ENCODE data around the gene GRIA3. TPM values are rescaled to one million over a fixed set of nuclear protein-coding genes. Genes with fewer than 3 reads are reported as not detected.

GRIA3 gene
- polyA plus RNA-seq, 1 donor from 2014 or later: not detected

- H3K36me3 Mint-ChIP-seq: no peaks in the 10 kb centered on the region
Observed at GRCh38 chrX:123181233-123181914, 2.7 kb upstream of the GRIA3 start.

GRCh38 chrX:123184866-123185276 lies 793 bp downstream of the GRIA3 start:
- H3K36me3 Mint-ChIP-seq: no peaks in the 10 kb centered on the region
- H3K4me1 Mint-ChIP-seq: peaks cover 0 to 6% (median 1%) of the 10 kb centered on the region in 3 donors
- peak overlapping the region in 1 of 4 donors; percentile 47 for H3K4me3 Mint-ChIP-seq
- H3K27ac Mint-ChIP-seq: no peak overlapping the region
- H3K27me3 Mint-ChIP-seq: peaks cover 13% of the 10 kb centered on the region
- peaks cover 0 to 2% (median 0%) of the 10 kb centered on the region in 3 donors for H3K9me3 Mint-ChIP-seq

More at GRCh38 chrX:123181233-123181914, 2.7 kb upstream of the GRIA3 start:
- Mint-ChIP-seq H3K4me1 (peaks cover 0 to 6% (median 1%) of the 10 kb centered on the region in 3 donors), H3K27ac (no peak overlapping the region), H3K9me3 (peaks cover 0 to 2% (median 2%) of the 10 kb centered on the region in 3 donors), H3K4me3 (no peak overlapping the region), H3K27me3 (peaks cover 9% of the 10 kb centered on the region)

- H3K27me3 Mint-ChIP-seq: peaks cover 14% of the 10 kb centered on the region
- peak overlapping the region in 1 of 4 donors; percentile 13 for H3K4me3 Mint-ChIP-seq
Observed at GRCh38 chrX:123185721-123186120, 1.6 kb downstream of the GRIA3 start.

GRCh38 chrX:123186801-123187200 lies 2.7 kb downstream of the GRIA3 start:
- Mint-ChIP-seq H3K27ac (no peak overlapping the region), H3K27me3 (peaks cover 14% of the 10 kb centered on the region), H3K9me3 (peaks cover 0 to 2% (median 0%) of the 10 kb centered on the region in 3 donors), H3K4me1 (peaks cover 0 to 6% (median 1%) of the 10 kb centered on the region in 3 donors), H3K4me3 (no peak overlapping the region), H3K36me3 (no peaks in the 10 kb centered on the region)

More at GRCh38 chrX:123185721-123186120, 1.6 kb downstream of the GRIA3 start:
- H3K27ac Mint-ChIP-seq: no peak overlapping the region
- peaks cover 0 to 6% (median 1%) of the 10 kb centered on the region in 3 donors for H3K4me1 Mint-ChIP-seq
- peaks cover 0 to 2% (median 0%) of the 10 kb centered on the region in 3 donors for H3K9me3 Mint-ChIP-seq
- no peaks in the 10 kb centered on the region for H3K36me3 Mint-ChIP-seq

- Mint-ChIP-seq H3K4me3 (no peak overlapping the region), H3K27me3 (peaks cover 14% of the 10 kb centered on the region), H3K4me1 (peaks cover 0 to 6% (median 1%) of the 10 kb centered on the region in 3 donors), H3K27ac (no peak overlapping the region), H3K9me3 (no peaks in the 10 kb centered on the region), H3K36me3 (no peaks in the 10 kb centered on the region)
Observed at GRCh38 chrX:123188081-123188480, 4.0 kb downstream of the GRIA3 start.

- H3K4me3 Mint-ChIP-seq: no peak overlapping the region
- peaks cover 13% of the 10 kb centered on the region for H3K27me3 Mint-ChIP-seq
- no peaks in the 10 kb centered on the region for H3K9me3 Mint-ChIP-seq
- H3K4me1 Mint-ChIP-seq: peaks cover 0 to 6% (median 0%) of the 10 kb centered on the region in 3 donors
- peak overlapping the region in 1 of 3 donors; percentile 12 for H3K27ac Mint-ChIP-seq
- no peaks in the 10 kb centered on the region for H3K36me3 Mint-ChIP-seq
Observed at GRCh38 chrX:123189338-123189737, 5.3 kb downstream of the GRIA3 start.

- no peaks in the 10 kb centered on the region for H3K9me3 Mint-ChIP-seq
- no peaks in the 10 kb centered on the region for H3K36me3 Mint-ChIP-seq
- peaks cover 0 to 6% (median 0%) of the 10 kb centered on the region in 3 donors for H3K4me1 Mint-ChIP-seq
- H3K27ac Mint-ChIP-seq: no peak overlapping the region
- no peak overlapping the region for H3K4me3 Mint-ChIP-seq
- H3K27me3 Mint-ChIP-seq: peaks cover 13% of the 10 kb centered on the region
Observed at GRCh38 chrX:123190096-123190495, 6.0 kb downstream of the GRIA3 start.

GRCh38 chrX:123193101-123193500 lies 9.0 kb downstream of the GRIA3 start:
- H3K27ac Mint-ChIP-seq: no peak overlapping the region
- H3K27me3 Mint-ChIP-seq: peaks cover 5% of the 10 kb centered on the region
- no peak overlapping the region for H3K4me3 Mint-ChIP-seq
- H3K36me3 Mint-ChIP-seq: no peaks in the 10 kb centered on the region
- peaks cover 0 to 4% (median 0%) of the 10 kb centered on the region in 3 donors for H3K9me3 Mint-ChIP-seq
- no peaks in the 10 kb centered on the region for H3K4me1 Mint-ChIP-seq

GRCh38 chrX:123199338-123199737 lies 15.3 kb downstream of the GRIA3 start:
- Mint-ChIP-seq H3K4me3 (no peak overlapping the region), H3K27me3 (no peaks in the 10 kb centered on the region)

GRCh38 chrX:123201720-123202119 lies 17.6 kb downstream of the GRIA3 start:
- peaks cover 0 to 3% (median 0%) of the 10 kb centered on the region in 3 donors for H3K9me3 Mint-ChIP-seq
- H3K36me3 Mint-ChIP-seq: no peaks in the 10 kb centered on the region
- H3K27me3 Mint-ChIP-seq: no peaks in the 10 kb centered on the region

More at GRCh38 chrX:123199338-123199737, 15.3 kb downstream of the GRIA3 start:
- Mint-ChIP-seq H3K4me1 (no peaks in the 10 kb centered on the region), H3K9me3 (peaks cover 0 to 7% (median 0%) of the 10 kb centered on the region in 3 donors), H3K27ac (no peak overlapping the region), H3K36me3 (no peaks in the 10 kb centered on the region)

GRCh38 chrX:123202523-123202922 lies 18.4 kb downstream of the GRIA3 start:
- no peak overlapping the region for H3K27ac Mint-ChIP-seq
- H3K4me3 Mint-ChIP-seq: no peak overlapping the region
- peaks cover 0 to 3% (median 0%) of the 10 kb centered on the region in 3 donors for H3K9me3 Mint-ChIP-seq
- no peaks in the 10 kb centered on the region for H3K36me3 Mint-ChIP-seq
- no peaks in the 10 kb centered on the region for H3K27me3 Mint-ChIP-seq
- H3K4me1 Mint-ChIP-seq: no peaks in the 10 kb centered on the region

More at GRCh38 chrX:123201720-123202119, 17.6 kb downstream of the GRIA3 start:
- no peak overlapping the region for H3K4me3 Mint-ChIP-seq
- H3K27ac Mint-ChIP-seq: no peak overlapping the region
- no peaks in the 10 kb centered on the region for H3K4me1 Mint-ChIP-seq

GRCh38 chrX:123203772-123204171 lies 19.7 kb downstream of the GRIA3 start:
- Mint-ChIP-seq H3K4me3 (no peak overlapping the region), H3K9me3 (peaks cover 0 to 3% (median 0%) of the 10 kb centered on the region in 3 donors), H3K27ac (no peak overlapping the region), H3K27me3 (no peaks in the 10 kb centered on the region), H3K4me1 (no peaks in the 10 kb centered on the region), H3K36me3 (no peaks in the 10 kb centered on the region)

GRCh38 chrX:123206176-123206575 lies 22.1 kb downstream of the GRIA3 start:
- Mint-ChIP-seq H3K9me3 (no peaks in the 10 kb centered on the region), H3K4me1 (no peaks in the 10 kb centered on the region), H3K27me3 (no peaks in the 10 kb centered on the region), H3K27ac (no peak overlapping the region), H3K36me3 (no peaks in the 10 kb centered on the region), H3K4me3 (no peak overlapping the region)

- Mint-ChIP-seq H3K9me3 (peaks cover 0 to 4% (median 1%) of the 10 kb centered on the region in 3 donors), H3K4me3 (no peak overlapping the region), H3K36me3 (no peaks in the 10 kb centered on the region), H3K27me3 (no peaks in the 10 kb centered on the region), H3K27ac (no peak overlapping the region), H3K4me1 (no peaks in the 10 kb centered on the region)
Observed at GRCh38 chrX:123210252-123210651, 26.2 kb downstream of the GRIA3 start.

- H3K36me3 Mint-ChIP-seq: no peaks in the 10 kb centered on the region
- H3K27me3 Mint-ChIP-seq: no peaks in the 10 kb centered on the region
- H3K27ac Mint-ChIP-seq: no peak overlapping the region
- H3K4me3 Mint-ChIP-seq: no peak overlapping the region
- H3K4me1 Mint-ChIP-seq: no peaks in the 10 kb centered on the region
- peaks cover 1 to 4% (median 2%) of the 10 kb centered on the region in 3 donors for H3K9me3 Mint-ChIP-seq
Observed at GRCh38 chrX:123215397-123216089, 31.5 kb downstream of the GRIA3 start.
